HG03354 (cell line): ENCODE measurements around the gene ZYX.
"Not testable (repeated sequence)": the region's sequence is repeated elsewhere in the genome, so short reads cannot be mapped to it uniquely, and the experiment has no call there.

Experiments
- ATAC-seq: cut with Tn5 transposase; IDR thresholded peaks from one replicate; pipeline ENCODE4 v1.9.1; 2021; ENCODE audit warnings: mild to moderate bottlenecking; ENCODE audit not compliant: unreplicated experiment, poor library complexity, severe bottlenecking

ZYX gene

DNA sequence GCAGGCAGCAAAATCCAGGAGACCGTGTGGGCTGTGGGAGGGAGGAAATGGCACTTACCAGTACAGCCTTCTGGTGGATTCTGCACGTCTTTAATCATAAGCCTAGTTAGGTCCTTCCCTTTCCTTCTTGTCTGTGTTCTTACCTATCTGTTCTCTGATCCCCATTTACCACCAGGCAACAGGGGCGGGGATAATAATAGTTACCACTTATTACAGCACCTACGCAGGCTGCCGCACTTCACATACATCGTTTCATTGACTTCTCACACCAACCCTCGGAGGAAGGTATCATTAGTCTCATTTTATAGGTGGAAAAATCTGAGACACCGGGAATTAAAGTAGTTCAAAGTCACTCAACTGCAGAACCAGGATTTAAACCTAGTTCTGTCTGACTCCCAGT lies 32.0 kb downstream of the ZYX start:
- no peak for ATAC-seq

DNA sequence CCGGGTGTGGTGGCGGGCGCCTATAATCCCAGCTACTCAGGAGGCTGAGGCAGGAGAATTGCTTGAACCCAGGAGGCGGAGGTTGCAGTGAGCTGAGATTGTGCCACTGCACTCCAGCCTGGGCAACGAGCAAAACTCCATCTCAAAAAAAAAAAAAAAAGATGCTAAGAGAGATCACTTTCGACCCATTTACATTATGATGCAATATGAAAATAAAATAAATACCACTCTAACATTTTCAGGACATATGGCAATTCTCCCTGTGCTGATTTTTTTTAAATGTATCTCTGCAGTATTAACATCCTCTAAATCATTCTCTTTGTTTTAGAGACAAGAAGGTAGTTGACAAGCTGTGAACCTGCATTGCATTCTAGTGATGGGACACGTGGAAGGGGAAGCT lies 34.1 kb downstream of the ZYX start:
- not testable (repeated sequence) for ATAC-seq

DNA sequence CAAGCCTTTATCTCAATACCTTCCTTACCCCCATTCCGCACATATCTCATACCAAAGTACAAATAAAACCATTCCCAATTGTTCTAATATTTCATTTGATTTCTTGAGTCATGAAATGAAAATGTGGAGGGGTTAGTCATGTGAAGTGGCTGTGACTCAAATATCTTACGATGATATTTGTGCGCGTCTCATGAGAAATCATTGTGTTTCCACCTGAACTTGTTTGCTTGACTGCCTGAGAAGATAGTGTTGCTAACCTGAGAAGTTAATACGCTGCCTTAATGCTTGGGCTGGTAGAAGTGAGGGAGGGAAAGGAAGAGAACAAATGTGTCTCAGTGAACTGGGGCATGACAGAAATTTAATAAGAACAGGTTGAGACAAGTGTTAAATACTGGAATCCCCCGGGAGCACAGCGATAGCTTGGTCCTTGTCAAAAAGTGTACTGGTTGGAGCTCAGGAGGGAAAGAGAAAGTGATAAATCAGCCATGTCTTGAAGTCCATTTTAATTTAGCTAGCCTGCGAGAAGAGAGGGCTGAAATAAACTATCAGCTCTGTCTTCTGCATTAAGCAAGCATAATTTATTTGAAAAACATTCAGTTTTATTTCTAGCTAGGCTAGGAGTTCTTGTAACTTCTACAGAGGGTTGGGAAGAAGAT lies 34.7 kb downstream of the ZYX start:
- peak; percentile 10 for ATAC-seq

DNA sequence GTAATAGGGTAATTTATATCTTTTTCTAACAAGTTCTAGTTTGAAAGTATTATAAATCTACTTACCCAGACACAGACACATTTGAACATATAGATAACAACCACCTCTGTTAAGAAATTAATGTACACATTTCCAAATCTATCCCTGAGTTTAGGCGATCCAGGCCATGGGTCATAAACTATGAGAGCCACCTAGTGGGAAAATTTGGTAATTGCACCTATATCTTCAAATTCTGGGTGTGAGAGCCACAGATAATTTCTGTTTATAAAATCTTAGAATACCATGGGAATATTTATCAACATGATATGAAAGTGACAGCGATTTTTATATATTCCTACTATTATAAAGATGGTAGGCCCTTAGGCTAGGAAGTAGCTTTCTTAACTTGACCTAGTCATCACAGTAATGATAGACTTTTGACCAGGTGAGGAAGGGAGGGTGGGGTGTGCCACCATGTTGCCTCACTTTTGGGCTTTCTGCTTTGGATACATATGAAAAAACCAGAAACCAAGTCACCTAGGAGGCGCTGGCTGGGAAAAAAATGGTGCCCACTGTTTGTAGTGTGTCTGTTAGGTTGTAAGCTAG lies 35.5 kb downstream of the ZYX start:
- ATAC-seq: peak; percentile 74

DNA sequence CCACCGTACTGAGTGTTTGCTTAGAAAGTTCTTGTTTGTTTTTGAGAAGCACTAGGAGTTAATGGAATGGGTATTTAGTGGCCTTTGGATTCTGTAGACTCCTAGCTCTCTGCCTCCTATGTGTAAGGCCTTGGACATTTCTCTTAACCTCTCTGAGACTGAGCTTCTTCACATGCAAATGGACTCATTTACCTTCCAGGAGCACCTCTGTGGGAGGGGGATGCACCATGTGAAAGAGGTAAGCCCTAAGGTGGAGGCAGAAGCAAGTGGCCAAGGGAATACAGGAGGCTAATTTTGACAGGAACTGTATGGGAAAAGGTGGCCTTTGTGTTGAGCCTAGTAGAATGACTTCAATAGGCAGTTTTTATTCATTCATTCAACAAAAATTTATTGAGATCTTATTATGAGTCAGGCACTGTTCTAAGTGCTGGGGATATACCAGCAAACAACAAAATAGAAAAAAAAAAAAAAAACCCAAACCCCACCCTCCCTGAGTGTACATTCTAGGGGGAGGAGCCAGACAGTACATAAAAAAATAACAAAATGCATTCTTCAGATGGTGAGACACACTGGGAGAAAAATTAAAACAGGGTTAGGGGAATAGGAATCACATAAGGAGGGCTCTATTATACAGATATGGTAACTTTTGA lies 36.7 kb downstream of the ZYX start:
- no peak for ATAC-seq

DNA sequence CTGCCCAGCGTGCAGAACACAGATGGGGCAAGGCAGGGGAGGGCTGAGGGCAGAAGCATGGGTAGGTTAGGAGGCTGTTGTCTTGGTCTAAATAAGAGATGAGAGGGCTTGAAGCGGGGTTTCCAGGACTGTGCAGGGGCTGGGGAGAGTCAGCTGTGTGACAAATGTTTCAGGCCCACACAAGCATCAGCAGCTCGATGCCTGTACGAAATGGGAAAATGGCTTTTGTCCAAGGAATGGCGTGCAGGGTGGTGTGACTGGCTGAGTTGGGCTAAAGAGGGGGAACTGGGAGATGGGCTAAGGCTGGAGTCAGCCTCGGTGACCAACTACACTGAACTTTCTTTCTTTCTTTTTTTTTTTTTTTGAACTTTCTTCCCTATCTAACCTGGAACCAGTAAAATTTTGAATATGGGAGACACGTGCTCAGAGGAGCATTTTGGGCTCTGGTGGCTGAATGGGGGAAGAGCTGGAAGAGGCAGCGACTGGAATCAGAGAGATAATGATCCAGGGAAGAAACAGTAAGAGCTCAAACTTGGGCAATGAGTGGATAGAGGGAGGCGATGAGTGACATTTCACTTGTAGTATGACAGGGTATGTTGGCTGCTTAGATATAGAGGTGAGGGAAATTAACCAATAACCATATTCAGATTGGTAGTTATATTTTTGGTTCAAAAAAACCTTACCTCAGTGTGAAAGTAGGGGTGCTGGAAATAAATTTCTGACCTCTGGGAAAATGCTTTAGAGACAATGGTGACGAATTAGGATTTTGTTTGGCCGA lies 37.7 kb downstream of the ZYX start:
- no peak for ATAC-seq

DNA sequence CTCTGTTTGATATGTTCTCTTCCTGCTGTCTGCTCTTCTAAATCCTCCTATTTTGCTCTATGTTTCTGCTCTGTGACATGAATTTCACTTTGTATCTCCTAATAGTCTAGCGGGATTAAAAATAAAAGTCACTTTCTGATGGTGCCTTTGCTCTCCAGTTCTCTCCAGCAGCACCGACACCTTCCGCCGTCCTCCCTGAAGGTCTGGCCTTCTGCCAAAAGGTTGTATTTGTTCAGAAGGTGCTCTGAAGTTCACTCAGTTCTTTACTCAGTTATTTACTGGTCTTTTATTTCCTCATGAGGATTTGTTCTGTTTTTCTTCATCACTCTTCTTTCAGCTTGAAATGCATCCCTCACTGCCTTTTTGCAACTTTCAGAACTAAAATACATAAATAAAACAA lies 38.7 kb downstream of the ZYX start:
- ATAC-seq: no peak

DNA sequence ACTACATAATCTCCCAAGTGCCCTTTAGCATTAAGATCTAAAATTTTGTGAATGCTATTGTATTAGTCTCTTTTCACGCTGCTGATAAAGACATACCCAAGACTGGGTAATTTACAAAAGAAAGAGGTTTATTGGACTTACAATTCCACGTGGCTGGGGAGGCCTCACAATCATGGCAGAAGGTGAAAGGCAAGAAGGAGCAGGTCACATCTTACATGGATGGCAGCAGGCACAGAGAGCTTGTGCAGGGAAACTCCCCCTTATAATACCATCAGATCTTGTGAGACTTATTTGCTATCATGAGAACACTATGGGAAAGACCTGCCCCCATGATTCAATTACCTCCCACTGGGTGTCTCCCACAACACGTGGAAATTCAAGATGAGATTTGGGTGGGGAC lies 39.5 kb downstream of the ZYX start:
- not testable (repeated sequence) for ATAC-seq

DNA sequence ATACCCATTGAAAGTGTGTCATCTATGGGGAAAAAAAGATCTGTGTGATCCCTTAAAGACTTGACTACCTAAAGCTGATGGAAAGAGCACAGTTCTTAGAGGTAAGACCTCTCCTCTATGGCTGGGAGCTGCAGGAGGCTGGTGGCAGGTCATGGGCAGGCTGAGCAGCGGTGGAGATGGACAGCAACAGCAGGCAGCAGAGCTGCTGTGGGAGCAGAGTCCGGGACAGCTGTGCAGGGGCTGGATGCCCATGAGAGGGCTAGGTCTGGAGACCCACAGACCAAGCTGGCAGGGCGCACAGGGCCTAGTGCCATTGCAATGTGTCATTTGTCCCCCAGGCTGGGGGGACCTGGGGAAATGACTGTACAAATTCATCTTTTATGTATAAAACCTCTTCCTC lies 40.9 kb downstream of the ZYX start:
- no peak for ATAC-seq

DNA sequence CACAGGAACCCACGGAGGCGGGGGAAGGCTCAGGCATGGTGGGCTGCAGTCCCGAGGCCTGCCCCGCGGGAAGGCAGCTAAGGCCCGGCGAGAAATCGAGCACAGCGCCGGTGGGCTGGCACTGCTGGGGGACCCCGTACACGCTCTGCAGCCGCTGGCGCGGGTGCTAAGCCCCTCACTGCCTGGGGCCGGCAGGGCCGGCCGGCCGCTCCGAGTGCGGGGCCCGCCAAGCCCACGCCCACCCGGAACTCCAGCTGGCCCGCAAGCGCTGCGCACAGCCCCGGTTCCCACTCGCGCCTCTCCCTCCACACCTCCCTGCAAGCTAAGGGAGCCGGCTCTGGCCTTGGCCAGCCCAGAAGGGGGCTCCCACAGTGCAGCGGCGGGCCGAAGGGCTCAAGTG lies 43.3 kb downstream of the ZYX start:
- ATAC-seq: not testable (repeated sequence)

DNA sequence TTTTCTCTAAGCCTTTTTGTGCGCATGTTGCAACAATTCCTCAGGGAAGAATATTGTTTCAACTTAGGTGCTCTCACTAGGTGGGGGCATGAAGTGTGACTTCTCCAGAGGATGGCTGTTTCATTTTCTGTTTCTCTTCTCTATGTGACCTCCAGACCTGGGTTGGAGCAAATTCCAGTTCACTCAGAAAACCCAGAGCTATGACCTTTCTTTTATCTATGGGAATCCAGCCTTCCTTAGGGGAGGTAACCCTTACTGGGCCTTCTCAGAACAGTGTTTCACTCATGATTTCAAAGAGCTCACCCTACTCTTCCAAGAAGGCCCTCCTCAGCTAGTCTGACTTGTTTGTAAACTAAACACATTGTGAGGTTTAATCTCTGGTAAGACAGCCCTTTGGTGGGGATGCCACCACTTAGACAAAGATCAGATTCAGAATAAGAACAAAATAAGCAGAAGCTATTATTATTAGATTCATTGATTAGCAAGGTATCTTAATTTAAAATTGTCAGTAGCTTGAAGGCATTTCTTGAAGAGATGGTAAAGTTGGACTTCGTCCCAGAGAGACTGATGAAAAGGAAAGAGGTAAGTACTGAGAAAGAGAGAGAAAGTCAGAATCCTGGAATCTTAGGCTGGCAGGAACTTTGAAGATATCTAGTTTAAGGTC lies 45.5 kb downstream of the ZYX start:
- ATAC-seq: no peak

DNA sequence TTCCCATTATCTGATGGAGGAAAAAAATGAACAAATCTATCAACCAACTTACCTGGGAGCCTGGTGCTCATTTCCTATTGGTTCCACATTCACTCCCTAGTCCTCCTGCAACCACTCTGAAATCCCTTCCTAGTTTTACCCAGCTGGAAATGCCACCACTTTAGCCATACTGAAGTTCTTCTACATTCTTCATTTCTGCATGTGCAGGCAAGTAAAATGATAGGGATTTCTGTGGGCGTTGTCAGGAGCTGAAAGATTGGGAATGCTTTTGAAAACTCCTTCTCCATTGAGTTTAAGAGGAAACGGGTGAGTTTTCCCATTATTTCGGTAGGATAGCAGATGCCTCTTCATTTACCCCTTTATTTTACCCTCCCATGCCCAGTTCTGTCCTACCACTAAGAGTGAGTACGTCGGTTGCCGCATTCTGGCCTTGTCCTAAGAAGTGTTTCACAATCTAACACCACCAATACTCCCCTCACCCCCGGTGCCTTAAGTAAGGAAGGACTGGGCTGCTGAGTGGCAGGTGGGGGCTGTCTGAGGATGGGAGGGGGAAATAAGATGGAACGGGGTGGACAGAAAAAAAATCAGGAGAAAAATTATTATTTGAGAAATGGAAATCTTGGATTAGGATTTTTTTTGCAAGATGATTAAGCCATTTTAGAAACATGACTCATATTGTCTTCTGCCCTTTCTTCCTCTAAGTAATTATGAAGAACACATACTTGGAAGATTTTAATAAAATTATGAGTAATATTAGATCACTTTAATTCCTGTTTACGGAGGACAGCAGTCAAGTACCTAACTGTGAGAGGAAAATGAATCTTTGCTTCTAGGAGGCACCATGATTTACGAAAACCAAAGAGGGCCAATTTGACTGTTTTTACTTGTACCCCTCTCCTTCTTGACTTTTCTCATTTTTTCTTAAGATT lies 48.9 kb downstream of the ZYX start:
- ATAC-seq: no peak

DNA sequence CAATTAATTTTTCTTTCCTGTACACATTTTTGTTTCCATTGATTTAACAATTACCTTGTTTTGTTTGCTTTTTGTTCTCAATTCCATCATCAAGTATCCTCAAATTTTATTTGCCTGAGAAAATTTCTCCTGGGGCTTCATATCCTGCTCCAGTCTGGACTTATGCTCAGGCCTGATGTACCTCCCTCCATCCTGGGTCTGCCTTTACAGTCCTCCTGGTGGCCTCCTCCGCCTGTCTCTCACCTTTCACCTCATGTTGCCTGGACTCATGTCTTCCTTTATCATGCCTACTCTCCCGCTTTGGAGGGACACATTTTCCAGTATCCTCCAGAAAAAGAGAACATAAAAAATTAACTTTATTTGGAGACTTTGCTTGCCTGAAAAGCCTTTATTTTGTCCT lies 50.0 kb downstream of the ZYX start:
- no peak for ATAC-seq

DNA sequence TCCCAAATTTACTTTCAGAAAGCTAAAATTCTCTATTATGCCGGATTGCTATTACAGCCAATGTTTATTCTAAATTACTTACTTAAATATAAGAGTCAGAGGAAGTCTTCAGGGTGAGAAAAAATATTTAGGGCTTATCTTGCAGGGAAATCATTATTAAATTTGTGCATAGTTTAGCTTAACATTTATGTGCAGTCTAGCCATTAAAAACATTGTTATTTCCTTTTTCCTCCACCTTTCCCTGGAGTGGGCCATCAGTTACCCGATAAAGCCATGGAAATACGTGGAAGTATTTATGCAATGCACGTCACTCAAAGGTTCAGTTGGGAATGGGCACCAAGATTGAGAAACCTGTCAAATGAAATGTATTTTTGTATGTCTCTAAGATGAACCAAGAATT lies 52.6 kb downstream of the ZYX start:
- ATAC-seq: no peak

DNA sequence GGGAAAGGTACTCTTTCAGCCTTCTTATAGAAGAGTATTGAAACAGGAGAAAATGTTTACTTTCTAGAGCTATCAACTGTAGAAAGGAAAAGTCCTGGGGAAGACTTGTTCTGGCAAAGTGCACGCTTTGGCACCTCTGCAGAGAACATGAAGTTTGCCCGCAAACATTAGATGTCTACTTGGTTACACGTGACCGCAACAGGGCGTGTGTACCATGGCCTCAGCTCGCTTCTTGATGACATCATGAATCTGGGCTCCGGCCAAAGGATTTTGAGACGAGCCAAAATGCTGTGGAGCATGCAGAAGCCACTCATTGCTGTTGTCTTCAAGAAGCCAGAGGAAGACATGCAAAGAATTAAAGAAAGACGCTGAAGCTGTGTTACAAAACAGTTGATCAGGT lies 53.5 kb downstream of the ZYX start:
- no peak for ATAC-seq

DNA sequence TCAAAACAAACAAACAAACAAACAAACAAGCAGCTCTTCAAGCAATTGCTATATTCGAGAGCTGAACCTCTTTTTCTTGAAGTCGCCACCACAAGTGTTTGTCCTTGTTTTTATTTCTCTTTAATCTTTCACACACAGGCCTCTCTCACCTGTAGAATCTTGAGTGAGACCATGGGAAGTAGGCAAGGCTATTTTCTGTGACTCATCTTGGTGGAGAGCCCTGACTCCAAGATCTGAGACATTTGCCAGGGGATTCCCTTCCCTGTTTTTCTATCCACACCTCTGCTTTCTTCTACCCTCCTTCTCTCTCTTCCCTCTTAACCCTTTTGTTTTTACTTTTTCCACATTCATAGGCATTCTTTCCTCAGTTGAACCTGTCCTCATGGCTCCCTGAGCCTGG lies 54.1 kb downstream of the ZYX start:
- no peak for ATAC-seq

DNA sequence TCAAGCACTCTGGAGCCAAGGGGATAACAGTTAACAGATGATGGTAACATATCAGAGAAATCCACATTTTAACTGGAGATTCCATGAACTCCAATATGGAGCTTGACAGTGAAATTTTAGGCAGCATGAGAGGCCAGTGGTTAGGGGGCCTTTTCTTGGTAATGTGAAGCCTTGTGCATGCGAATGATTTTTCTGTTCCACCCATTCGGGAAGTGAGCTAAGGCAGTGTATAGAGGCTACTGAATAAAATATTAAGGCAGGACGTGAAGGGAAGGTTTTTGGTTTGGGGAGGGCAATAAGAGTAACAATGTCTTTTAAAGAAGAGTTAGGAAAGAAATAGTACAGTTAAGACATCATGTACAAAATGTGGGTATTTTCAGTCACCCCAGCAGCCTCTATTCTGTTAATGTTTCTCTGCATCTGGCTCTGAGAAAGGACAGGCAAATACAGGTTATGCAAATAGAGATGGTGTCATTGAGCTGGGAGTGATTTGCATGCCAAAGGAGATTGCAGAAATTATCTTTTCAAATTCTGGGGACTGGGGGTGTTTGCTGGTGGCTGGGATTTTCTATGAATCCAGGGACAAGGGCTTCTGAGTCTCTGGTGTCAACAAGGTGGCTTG lies 55.3 kb downstream of the ZYX start:
- ATAC-seq: peak; percentile 99

DNA sequence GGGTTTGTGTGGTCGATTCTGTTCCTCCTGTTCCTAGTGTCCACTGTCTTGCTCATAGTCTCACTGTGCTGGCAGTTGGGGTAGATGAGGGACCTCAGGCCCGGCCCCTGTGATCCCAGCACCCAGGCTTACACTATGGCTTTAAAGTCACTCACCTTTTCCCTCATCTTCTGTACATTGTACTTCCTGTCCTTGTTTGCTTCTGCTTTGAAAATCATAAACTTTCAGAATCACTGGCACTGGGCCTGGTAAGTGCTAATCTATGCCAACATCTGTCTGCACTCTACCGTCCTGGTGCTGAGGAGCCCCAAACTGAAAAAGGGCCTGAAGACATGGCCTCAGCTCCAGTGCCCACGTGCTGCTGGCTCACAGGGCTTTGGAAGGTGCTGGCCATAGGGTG lies 56.4 kb downstream of the ZYX start:
- ATAC-seq: peak; percentile 45

DNA sequence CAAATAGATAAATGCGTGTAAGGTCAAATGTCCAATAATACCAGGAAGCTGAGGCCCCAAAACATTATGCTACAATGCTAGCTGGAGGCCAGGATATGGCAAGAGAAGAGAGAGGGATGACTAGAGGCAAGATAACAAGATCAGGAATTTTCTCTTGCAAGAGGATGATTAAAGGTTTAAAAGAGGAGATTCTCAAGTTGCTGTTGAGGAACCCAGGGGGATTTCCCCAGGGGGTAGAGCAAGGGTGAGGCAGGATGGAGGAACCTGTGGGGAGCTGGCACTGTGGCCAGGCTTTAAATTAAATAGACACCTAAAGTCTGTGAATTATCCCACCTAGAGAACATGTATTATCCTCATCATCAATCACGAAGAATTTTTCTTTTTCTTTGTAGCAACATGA lies 58.7 kb downstream of the ZYX start:
- no peak for ATAC-seq
